IPS-18a (cell line): Measurements from ENCODE around the gene PKD1.
"Not testable (repeated sequence)": the region's sequence is repeated elsewhere in the genome, so short reads cannot be mapped to it uniquely, and the experiment has no call there.

ENCODE experiments used
- H3K27ac ChIP-seq: one replicate; pipeline ENCODE4 v1.5.1; 2013; ENCODE audit warnings: low read length
- H3K27me3 ChIP-seq: one replicate; pipeline ENCODE4 v1.6.1; 2013; ENCODE audit warnings: mild to moderate bottlenecking, low read length; ENCODE audit not compliant: control insufficient read depth, insufficient read depth
- H3K36me3 ChIP-seq: one replicate; pipeline ENCODE4 v1.6.1; 2013; ENCODE audit warnings: low read depth, low read length; ENCODE audit not compliant: control insufficient read depth
- H3K4me1 ChIP-seq: one replicate; pipeline ENCODE4 v1.6.1; 2013; ENCODE audit warnings: low read depth, low read length; ENCODE audit not compliant: control insufficient read depth
- H3K4me3 ChIP-seq: one replicate; pipeline ENCODE4 v1.5.1; 2013; ENCODE audit warnings: low read length
- H3K9ac ChIP-seq: one replicate; pipeline ENCODE4 v1.6.1; 2013; ENCODE audit warnings: mild to moderate bottlenecking, low read length, moderate library complexity
- H3K9me3 ChIP-seq: one replicate; pipeline ENCODE4 v1.6.1; 2013; ENCODE audit warnings: low read depth, low read length; ENCODE audit not compliant: control insufficient read depth

PKD1 gene

DNA sequence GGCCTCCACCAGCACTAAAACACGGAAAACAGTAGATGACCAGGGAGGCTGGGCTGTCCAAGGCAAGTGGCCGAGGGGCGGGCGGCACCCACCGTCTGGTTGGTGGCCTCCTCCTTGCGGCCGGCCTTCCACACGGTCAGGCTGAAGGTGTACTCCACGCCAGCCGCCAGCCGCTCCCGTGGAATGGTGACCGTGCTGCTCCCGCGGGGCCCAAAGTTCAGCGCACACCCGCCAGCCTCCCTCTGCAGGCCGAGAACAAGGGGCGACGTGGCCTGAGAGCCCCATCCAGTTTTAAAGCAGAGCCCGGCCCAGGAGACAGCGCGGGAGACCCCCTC is 27.9 kb downstream of the PKD1 start:
- not testable (repeated sequence) for H3K4me1 ChIP-seq, H3K27ac ChIP-seq, H3K36me3 ChIP-seq, H3K9ac ChIP-seq, H3K9me3 ChIP-seq, H3K27me3 ChIP-seq, H3K4me3 ChIP-seq

DNA sequence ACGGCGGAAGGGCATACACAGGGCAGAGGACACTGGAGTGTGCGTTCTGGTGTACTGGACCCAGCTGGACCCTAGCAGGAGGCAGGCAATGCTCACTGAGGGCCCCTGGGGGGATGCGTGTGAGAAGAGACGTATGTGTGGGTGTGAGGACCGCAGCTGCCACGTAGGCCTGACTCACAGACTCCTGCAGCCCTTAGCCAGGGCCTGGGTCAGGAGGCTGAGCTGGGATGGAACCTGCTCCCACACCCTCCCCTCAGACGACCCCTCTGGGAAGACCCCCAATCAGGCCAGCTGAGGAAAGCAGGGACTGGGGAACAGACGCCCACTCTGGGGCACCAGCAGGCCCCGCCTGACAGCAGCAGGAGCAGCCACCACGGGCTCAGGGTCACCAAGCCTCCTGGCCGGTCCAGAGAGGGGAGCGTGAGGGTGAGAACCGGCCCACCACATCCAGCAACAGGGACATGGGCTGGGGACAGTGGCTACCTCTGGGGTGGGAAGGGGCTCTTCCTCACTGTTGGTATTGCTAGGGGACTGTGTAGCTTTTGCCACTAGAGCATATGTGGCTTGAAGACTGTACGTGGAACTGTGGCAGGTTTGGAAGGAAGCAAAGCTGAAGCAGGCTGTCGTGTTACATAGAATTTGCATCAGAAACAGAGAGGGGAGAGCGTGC is 28.4 kb downstream of the PKD1 start:
- H3K9ac ChIP-seq, H3K9me3 ChIP-seq, H3K36me3 ChIP-seq, H3K4me3 ChIP-seq, H3K27me3 ChIP-seq, H3K4me1 ChIP-seq, H3K27ac ChIP-seq: not testable (repeated sequence)

DNA sequence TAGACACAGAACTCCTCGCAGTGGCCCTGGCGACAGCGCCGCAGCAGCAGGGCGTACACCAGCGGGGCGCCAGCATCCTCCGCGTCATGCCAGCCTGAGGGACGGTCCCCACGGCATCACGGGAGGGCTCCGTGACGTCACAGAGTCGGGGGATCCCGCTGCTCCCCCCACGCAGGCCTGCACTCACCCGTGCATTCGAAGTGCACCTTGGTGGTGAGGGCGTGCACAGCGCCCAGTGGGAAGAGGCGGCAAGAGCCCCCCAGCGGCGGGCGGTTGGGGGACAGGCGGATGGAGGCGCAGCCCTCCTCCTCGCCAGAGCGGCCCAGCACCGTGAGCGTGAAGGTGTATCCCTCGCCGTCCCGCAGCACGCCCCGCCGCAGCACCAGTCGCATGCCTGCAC is 29.5 kb downstream of the PKD1 start:
- not testable (repeated sequence) for H3K9me3 ChIP-seq, H3K4me1 ChIP-seq, H3K27me3 ChIP-seq, H3K4me3 ChIP-seq, H3K27ac ChIP-seq, H3K9ac ChIP-seq, H3K36me3 ChIP-seq

DNA sequence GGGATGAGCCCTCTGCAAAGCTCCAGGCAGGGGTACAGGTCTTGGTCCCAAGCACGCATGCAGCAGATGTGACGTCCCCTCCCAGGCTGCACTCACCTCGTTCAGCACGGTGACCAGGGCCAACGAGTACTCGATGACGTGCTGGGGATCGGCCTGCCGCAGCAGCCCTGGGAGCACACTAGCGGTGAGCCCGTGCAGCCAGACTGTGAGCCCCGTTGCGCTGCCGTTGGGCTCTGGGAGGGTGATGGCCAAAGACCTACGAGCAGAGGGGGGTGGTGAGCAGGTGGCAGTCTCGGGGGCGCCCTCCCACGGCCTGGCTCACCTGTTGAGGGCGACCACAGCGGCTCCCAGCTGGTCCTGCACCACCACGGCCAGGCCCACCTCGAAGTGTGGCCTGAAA is 29.9 kb downstream of the PKD1 start:
- H3K27ac ChIP-seq, H3K27me3 ChIP-seq, H3K4me3 ChIP-seq, H3K9me3 ChIP-seq, H3K36me3 ChIP-seq, H3K9ac ChIP-seq, H3K4me1 ChIP-seq: not testable (repeated sequence)

DNA sequence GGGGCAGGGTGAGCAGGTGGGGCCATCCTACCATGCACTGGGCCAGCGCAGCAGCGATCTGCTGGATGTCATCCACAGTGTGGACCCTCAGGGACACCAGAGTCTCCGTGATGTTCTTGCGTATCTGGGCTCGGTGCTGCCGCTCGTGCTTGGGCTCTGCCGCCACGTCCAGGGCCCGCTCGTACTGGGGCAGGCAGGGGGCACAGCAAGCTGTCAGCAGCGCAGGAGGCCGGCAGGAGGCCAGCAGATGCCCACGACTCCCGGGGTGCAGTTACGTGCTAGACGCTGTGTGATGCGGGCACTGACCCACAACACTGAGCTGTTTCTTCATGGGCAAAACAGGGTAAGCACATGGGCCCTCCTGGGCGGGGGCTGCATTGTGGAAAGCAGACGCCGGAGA is 30.4 kb downstream of the PKD1 start:
- H3K36me3 ChIP-seq, result not testable (repeated sequence)

DNA sequence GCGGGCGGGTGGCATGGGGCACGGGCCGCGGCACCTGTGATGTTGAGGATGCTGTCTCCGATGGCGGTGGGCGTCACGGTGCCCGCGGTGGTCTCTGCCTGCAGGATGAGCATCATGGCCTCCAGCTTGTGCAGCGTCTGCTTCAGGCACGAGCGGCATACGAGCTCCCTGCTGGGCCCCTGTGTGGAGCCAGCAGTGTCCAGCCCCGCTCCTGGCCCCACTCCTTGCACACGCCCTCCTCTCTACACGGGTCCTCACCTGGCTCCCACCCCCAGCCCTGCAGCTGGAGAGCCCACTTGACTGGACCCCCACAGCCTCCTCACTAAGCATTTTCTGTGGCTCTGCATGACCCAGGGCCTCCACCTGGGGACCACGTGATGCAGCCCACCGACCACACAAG is 31.2 kb downstream of the PKD1 start:
- H3K9me3 ChIP-seq, H3K4me3 ChIP-seq, H3K27ac ChIP-seq, H3K9ac ChIP-seq, H3K27me3 ChIP-seq, H3K4me1 ChIP-seq, H3K36me3 ChIP-seq: not testable (repeated sequence)

More for the DNA sequence above, 30.4 kb downstream of the PKD1 start:
- H3K27me3 ChIP-seq, H3K4me3 ChIP-seq, H3K27ac ChIP-seq, H3K9me3 ChIP-seq, H3K9ac ChIP-seq, H3K4me1 ChIP-seq: not testable (repeated sequence)

DNA sequence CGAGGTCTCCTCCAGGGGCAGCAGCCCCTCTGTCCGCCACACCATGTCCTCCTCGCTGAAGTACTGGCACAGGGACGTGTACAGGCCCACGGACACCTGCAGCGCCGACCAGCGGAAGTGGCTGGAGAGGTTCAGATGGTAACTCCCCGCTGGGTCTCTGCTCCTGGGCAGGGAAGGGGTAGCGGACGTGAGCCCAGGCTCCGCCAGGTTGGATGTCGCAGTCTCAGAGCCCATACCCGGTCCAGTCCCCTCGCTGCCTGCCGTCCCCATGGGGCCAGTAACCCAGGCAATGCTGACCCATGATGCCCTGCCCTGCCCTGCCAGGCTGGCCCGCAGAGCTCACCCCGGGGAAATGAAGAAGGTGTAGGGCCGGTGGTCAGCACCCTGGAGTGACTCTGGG is 33.2 kb downstream of the PKD1 start:
- no peak overlapping the region for H3K27ac ChIP-seq
- no peaks in the 10 kb centered on the region for H3K9me3 ChIP-seq
- no peak overlapping the region for H3K9ac ChIP-seq
- no peaks in the 10 kb centered on the region for H3K4me1 ChIP-seq
- H3K36me3 ChIP-seq, result no peaks in the 10 kb centered on the region
- no peaks in the 10 kb centered on the region for H3K27me3 ChIP-seq
- no peak overlapping the region for H3K4me3 ChIP-seq

DNA sequence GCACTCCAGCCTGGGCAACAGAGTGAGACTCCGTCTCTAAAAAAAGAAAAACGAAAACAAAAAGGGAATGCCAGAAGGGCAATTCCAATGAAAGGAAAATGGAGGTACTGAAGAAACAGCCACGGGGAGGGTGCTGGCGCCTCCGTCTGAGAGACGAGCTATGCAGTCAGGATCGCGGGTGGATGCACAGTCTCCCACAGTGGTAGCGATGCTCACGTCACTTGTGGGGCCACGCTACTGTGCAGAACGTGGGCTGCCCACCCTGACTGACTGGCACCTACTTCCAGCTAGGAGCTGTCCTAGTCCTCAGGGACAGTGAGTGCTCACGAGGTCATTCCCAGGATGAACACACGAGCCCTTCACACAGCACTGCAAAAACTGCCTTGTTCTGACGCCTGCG is 34.1 kb downstream of the PKD1 start:
- not testable (repeated sequence) for H3K4me1 ChIP-seq, H3K9me3 ChIP-seq, H3K27me3 ChIP-seq, H3K27ac ChIP-seq, H3K36me3 ChIP-seq, H3K4me3 ChIP-seq, H3K9ac ChIP-seq

DNA sequence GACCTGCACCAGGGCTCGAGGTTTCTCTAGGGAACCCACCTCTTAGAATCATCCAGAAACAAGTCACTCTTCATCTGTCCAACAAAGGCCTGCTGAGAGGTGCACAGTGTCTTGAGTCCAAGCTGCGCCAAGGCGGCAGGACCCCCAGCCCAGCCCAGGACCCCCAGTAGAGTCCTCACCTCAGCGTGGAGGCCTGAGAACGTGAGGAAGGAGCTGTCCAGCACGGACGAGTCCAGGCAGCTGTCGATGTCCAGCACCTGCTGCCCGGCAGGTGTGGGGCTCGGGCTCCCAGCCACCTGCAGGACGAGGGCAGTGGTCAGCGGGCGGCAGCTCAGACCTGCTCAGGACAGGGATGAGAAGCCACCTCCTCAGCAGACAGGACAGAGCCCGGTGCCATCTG is 38.0 kb downstream of the PKD1 start:
- H3K36me3 ChIP-seq, H3K27me3 ChIP-seq, H3K9me3 ChIP-seq, H3K4me1 ChIP-seq, H3K4me3 ChIP-seq, H3K27ac ChIP-seq, H3K9ac ChIP-seq: not testable (repeated sequence)

DNA sequence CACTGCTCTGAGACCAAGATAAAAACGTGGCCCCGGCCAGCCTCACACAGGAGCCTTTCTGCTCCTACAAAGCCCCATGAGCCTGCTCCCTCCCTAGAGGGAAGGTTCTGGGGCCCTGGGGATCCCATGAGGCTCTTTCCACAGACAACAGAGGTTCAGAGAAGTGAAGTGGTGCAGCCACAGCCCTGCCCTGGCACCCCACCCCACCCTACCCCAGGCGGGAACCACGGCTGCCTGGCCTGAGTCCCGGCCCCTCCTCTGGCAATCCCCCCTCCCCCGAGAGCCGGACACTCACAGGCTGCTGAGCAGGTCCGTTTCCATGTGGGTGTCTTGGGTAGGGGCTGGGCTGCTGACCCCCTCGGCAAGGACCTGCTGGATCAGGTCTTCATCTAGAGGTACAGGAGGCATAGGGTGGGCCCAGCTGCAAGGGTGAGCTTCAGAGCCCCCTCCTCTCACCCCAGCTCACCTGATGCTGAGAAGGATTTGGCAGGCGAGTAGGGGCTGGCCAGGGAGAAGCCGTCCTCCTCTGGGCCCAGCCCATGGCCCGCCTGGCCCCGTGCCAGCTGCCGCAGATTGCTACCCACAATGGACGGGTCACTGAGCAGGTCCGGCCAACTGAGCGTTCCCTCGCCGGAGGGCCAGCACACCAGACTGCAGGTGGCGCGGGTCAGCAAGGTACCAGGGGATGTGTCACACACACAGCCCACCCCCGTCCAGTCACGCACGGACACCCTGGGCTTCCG is 38.7 kb downstream of the PKD1 start:
- Histone ChIP-seq H3K4me3 (no peak overlapping the region), H3K9ac (no peak overlapping the region), H3K9me3 (no peaks in the 10 kb centered on the region), H3K27ac (no peak overlapping the region), H3K4me1 (no peaks in the 10 kb centered on the region), H3K27me3 (no peaks in the 10 kb centered on the region), H3K36me3 (no peaks in the 10 kb centered on the region)

DNA sequence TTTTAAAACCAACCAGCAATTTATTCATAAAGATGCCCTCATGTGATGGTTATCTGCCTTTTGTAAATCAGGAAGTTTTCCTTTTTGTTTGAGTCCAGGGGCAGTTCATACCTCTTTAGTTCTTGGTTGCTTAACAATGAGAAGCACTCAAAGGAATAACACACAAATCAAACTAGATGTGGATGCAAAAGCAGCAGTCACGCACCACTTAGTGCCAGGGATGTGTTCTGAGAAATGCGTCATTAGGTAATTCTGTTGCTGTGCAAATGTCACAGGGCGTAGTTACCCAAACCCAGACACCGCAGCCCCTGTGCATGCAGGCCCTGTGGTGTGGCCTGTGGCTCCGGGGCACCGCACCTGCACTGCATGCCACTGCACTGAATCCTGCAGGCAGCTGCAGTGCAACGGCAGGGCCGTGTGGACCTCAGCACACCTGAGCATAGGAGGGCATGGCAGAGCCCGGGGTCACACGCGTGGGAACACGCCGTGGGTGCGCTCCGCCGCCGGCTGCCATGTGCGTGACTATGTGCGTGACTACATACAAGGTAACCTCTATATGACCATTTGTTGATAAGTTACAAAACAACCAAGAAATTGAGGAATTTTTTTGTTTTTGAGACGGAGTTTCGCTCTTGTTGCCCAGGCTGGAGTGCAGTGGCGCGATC is 39.6 kb downstream of the PKD1 start:
- H3K9ac ChIP-seq, result no peak overlapping the region
- H3K4me3 ChIP-seq, result no peak overlapping the region
- no peaks in the 10 kb centered on the region for H3K36me3 ChIP-seq
- no peak overlapping the region for H3K27ac ChIP-seq
- H3K27me3 ChIP-seq, result no peaks in the 10 kb centered on the region
- no peaks in the 10 kb centered on the region for H3K9me3 ChIP-seq
- H3K4me1 ChIP-seq, result no peaks in the 10 kb centered on the region

DNA sequence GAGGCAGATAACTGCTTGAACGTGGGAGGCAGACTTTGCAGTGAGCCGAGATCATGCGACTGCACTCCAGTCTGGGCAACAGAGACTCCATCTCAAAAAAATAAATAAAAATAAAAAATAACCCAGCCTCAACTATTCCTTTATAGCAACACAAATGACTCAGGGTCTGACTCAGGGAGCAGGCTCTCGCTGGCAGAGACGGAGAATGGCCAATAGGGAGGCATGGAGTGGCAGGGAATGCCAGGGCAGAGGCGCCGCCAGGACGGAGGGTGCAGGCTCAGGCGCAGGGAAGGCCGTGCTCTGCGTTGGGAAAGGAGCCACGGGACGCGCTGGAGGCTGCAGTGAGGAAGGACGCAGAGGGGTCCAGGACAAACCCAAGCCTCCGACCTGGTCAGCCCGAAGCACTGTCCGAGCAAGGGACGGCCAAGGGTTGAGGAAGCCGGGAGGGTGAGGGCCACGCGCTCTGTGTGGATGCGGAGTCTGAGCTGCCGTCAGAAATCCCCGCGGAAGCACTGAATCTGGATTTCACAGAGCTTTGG is 40.3 kb downstream of the PKD1 start:
- H3K9me3 ChIP-seq, result no peaks in the 10 kb centered on the region
- no peak overlapping the region for H3K4me3 ChIP-seq
- H3K27me3 ChIP-seq, result no peaks in the 10 kb centered on the region
- H3K4me1 ChIP-seq, result no peaks in the 10 kb centered on the region
- H3K9ac ChIP-seq, result no peak overlapping the region
- no peak overlapping the region for H3K27ac ChIP-seq
- no peaks in the 10 kb centered on the region for H3K36me3 ChIP-seq
